Kidney (tissue), 14 donors: ENCODE measurements around the gene ZC3H14. TPM values are rescaled to one million over a fixed set of nuclear protein-coding genes. Genes with fewer than 3 reads are reported as not detected.

Source experiments
- DNase-seq, 5 donors: peaks; one replicate each; pipeline ENCODE4 v3.0.0-alpha.2; 2013 to 2020
- FAIRE-seq: peaks from 2 replicates; lab custom pipeline; 2012; peaks lifted over from hg19 to GRCh38; lab: Jason Lieb, UNC
- H3K27ac ChIP-seq, 2 donors: one replicate each; pipeline ENCODE4 v1.7.0; 2013; ENCODE audit warnings: low read depth in 2 of 2, low read length in 2 of 2, inconsistent platforms in 1 of 2
- H3K27me3 ChIP-seq: one replicate; pipeline ENCODE4 v1.7.1; 2013; ENCODE audit warnings: low read length, inconsistent platforms; ENCODE audit not compliant: control insufficient read depth, insufficient read depth
- H3K36me3 ChIP-seq, 3 donors: one replicate each; pipeline versions ENCODE4 v1.7.0 to v1.7.1; 2013; ENCODE audit warnings: low read length in 3 of 3, control low read depth in 1 of 3, inconsistent platforms in 1 of 3; ENCODE audit not compliant: insufficient read depth in 3 of 3, control insufficient read depth in 2 of 3
- H3K4me1 ChIP-seq, 3 donors: one replicate each; pipeline versions ENCODE4 v1.7.0 to v1.7.1; 2013; ENCODE audit warnings: low read length in 3 of 3, inconsistent platforms in 1 of 3, low read depth in 1 of 3; ENCODE audit not compliant: control insufficient read depth in 2 of 3, insufficient read depth in 2 of 3
- H3K4me3 ChIP-seq, 3 donors: one replicate each; pipeline versions ENCODE4 v1.7.0 to v1.8.1; 2013; ENCODE audit warnings: low read length in 3 of 3, control low read depth in 1 of 3, inconsistent platforms in 1 of 3
- H3K9ac ChIP-seq, 3 donors: one replicate each; pipeline versions ENCODE4 v1.7.0 to v1.7.1; 2013; ENCODE audit warnings: low read length in 3 of 3, control low read depth in 1 of 3, inconsistent platforms in 1 of 3
- H3K9me3 ChIP-seq, 3 donors: one replicate each; pipeline versions ENCODE4 v1.7.0 to v1.7.1; 2013; ENCODE audit warnings: low read length in 3 of 3, control low read depth in 1 of 3, inconsistent platforms in 1 of 3; ENCODE audit not compliant: control insufficient read depth in 2 of 3, insufficient read depth in 1 of 3
- CTCF ChIP-seq: IDR thresholded peaks from 3 replicates; pipeline ENCODE4 v1.5.1; 2012; ENCODE audit warnings: mild to moderate bottlenecking, moderate library complexity, borderline replicate concordance; ENCODE audit not compliant: insufficient read depth; ENCODE audit errors: extremely low read depth
- intact Hi-C: fragments of 100-400 bp; cut with DNase I; formaldehyde crosslinking; loops from one replicate; pipeline ENCODE4 v1.11.1; 2022
- polyA plus RNA-seq: library from polyadenylated mRNA; stranded (reverse); fragments of 350-450 nt; fragmentation: Illumina TruSeq; extraction: RNeasy Lipid Tissue Mini Kit (QIAGEN cat#74804); gene quantifications from one replicate; pipeline ENCODE4 v1.2.3, GENCODE V29; 2014; ENCODE audit warnings: low read depth, low replicate concordance; ENCODE audit not compliant: insufficient read depth
- total RNA-seq: library from RNA; stranded (reverse); fragmentation: NEBNext Ultra II Directional; extraction: Animal tissue kit (Norgen Biotek cat#: 25700); gene quantifications from one replicate; pipeline ENCODE4 v1.2.1, GENCODE V29; 2021
- donor health status: control.
- donor health status: control.
- donor health status: control.
- donor health status: control.
- donor health status: control.
- donor health status: DM: yes; HTN: yes; CAD: no.
- donor health status: Normal renal cell carcinoma (clear cell type).

ZC3H14 gene
- total and polyA plus RNA-seq, 2 donors from 2014 or later = 27.7 to 49.7 TPM

GRCh38 chr14:88598097-88598675 lies 35.3 kb downstream of the ZC3H14 start:
- Histone ChIP-seq H3K36me3 (peaks cover 15 to 54% (median 37%) of the 10 kb centered on the region in 3 donors), H3K27ac (no peak overlapping the region), H3K9me3 (no peaks in the 10 kb centered on the region), H3K9ac (no peak overlapping the region), H3K27me3 (no peaks in the 10 kb centered on the region), H3K4me3 (no peak overlapping the region), H3K4me1 (no peaks in the 10 kb centered on the region)
- no peak for TF ChIP-seq CTCF
- DNase-seq = peak in 2 of 5 donors; percentile 19 to 24
- FAIRE-seq = no peak
- intact Hi-C loops = no loop called here

GRCh38 chr14:88599326-88599725 lies 36.5 kb downstream of the ZC3H14 start:
- H3K9me3 ChIP-seq = no peaks in the 10 kb centered on the region
- H3K4me3 ChIP-seq = no peak overlapping the region
- intact Hi-C loops = no loop called here
- no peak overlapping the region for H3K9ac ChIP-seq
- DNase-seq = peak in 4 of 5 donors; percentile 30 to 60 (median 50)
- no peak overlapping the region for H3K27ac ChIP-seq
- H3K4me1 ChIP-seq = no peaks in the 10 kb centered on the region
- TF ChIP-seq CTCF = no peak
- H3K36me3 ChIP-seq = peaks cover 15 to 53% (median 44%) of the 10 kb centered on the region in 3 donors
- H3K27me3 ChIP-seq = no peaks in the 10 kb centered on the region
- no peak for FAIRE-seq

- Histone ChIP-seq H3K9me3 (no peaks in the 10 kb centered on the region), H3K4me1 (no peaks in the 10 kb centered on the region), H3K9ac (no peak overlapping the region), H3K27me3 (no peaks in the 10 kb centered on the region), H3K4me3 (no peak overlapping the region), H3K27ac (no peak overlapping the region), H3K36me3 (peaks cover 13 to 57% (median 44%) of the 10 kb centered on the region in 3 donors)
- FAIRE-seq (no peak), DNase-seq (peak in 1 of 5 donors; percentile 8)
- intact Hi-C loops = no loop called here
- TF ChIP-seq CTCF = no peak
Measured at GRCh38 chr14:88599761-88600439, 37.1 kb downstream of the ZC3H14 start.
